DND-41 (cell line): Measurements from ENCODE around the gene CEL.

ENCODE experiments used
- CTCF ChIP-seq: IDR thresholded peaks from 2 replicates; pipeline ENCODE4 v1.5.1; 2012; ENCODE audit warnings: borderline replicate concordance, low read length, moderate library complexity, mild to moderate bottlenecking; ENCODE audit not compliant: poor library complexity, severe bottlenecking; ENCODE audit errors: extremely low read depth
- EZH2 ChIP-seq: IDR thresholded peaks from 3 replicates; pipeline ENCODE4 v1.6.1; 2012; ENCODE audit warnings: borderline replicate concordance, low read depth, mild to moderate bottlenecking, moderate library complexity, low read length, inconsistent platforms; ENCODE audit not compliant: severe bottlenecking

GRCh38 chr9:133042676-133043075 lies 19.1 kb upstream of the CEL start:
- TF ChIP-seq CTCF (no peak), EZH2 (no peak)
